DMS153 (cell line): Measurements from ENCODE around the gene SLC15A4.

Source experiments
- DNase-seq: peaks from one replicate; lab custom pipeline; 2025; lab: John Stamatoyannopoulos, UW

SLC15A4 gene

GRCh38 chr12:128794661-128795529 is 28.9 kb downstream of the SLC15A4 start:
- no peak for DNase-seq

DNA sequence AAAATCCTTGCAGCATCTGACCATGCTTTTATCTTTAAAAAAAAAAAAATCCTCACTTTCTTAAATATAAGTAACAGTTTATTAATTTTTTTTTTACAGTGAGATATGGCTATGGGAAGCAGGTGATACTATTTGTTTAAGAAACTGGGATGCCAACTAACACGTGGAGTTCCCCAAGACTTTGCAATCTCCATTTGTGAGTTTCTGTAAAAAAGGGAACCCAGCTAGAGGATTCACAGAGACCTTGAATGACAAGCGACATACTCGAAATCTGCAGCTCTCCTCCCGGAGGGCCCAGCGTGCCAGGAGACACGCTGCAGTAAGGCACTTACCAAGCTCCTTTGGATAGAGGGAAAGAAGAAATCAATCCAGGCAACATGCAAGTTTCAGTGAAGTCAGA is 30.1 kb downstream of the SLC15A4 start:
- no peak for DNase-seq

- DNase-seq, result no peak
Measured at GRCh38 chr12:128792881-128793280, 30.9 kb downstream of the SLC15A4 start.

DNA sequence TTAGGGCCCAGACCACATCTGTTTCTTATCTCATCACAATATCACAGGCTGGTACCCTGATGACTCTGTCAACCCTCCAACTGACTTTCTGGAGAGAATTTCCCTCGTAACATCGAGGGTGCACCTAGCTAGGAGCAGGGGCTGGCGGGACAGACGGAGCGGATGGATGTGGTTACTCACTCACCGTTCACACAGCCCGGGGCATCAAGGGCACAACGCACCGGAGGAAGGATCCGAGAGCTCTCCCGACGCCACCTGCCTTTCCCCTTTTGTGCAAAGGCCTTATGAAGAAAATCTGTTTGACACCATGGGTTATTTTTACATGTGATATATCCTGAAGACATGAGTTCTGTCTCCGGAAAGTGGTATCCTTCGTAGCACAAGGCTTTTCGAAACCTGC is 31.4 kb downstream of the SLC15A4 start:
- DNase-seq, result no peak

DNA sequence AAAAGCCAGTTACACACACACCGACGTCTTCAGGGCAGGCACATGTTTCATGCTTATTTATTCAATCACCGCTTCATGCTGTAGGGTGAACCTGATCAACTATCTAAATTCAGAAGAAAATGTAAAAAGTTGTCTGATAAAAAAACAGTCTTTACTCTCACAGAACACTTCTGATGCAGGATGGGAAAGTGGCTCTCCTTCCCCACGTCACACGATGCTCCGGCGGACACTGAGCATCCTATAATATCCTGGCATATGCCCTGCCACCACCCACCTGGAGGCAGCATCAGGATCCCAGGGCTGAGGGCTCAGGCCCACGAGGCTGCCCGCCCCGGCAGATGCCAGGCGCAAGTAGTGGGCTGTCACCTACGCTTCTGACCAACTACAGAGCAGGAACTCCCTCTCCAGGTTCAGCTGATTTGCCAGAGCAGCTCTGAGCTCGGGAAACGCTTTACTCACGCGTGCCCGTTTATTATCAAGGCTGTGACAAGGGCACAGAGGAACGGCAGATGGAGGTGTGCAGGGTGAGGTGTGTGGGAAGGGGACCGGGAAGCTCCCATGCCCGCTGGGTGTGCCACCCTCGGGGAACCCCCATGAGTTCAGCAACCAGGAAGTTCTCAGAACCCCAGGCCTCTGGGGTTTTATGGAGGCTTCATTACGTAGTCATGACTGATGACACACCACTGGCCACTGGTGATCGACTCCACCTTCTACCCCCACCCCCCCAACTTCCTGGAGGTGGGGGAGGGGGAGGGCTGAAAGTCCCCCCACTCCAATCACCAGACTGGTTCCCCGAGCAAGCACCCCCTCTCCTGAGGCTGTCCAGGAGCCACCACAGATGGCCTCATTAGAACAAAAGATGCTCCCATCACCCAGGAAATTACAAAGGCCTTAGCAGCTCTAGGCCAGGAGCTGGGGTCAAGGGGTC is 32.1 kb downstream of the SLC15A4 start:
- DNase-seq, result no peak

DNA sequence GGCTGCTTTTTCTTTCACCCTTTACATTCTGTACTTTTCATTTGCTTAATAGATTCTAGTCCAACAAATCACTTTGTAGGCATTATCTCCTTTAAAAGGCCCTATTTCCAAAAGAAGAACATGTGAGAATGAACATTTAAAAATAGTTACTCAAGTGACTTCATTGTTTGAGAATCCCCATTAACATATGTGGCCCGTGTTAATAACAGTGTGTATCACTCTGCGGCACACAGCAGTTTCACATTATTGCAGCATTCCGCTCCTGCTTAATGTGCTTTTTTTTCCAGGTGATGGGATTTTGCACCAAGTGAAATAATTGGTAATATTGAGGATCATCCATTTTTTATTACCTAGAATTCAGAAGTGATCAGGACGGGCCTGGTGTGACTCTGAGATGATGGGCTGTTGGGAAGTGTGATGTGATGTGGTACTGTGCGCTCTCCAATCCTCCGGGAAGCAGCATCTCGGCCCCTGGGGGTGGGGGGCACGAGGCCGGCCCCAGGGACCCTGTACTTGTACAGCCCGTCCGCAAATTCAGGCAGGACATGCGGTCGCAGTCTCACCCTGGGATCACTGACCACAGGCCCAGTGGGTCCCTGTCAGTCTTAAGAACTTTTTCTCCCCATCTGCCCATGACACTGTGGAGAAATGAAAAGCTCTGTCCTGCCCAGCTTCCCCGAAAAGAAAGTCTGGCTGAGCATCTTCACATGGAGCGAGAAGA is 32.9 kb downstream of the SLC15A4 start:
- DNase-seq, result no peak

GRCh38 chr12:128790221-128790620 is 33.5 kb downstream of the SLC15A4 start:
- DNase-seq, result no peak

DNA sequence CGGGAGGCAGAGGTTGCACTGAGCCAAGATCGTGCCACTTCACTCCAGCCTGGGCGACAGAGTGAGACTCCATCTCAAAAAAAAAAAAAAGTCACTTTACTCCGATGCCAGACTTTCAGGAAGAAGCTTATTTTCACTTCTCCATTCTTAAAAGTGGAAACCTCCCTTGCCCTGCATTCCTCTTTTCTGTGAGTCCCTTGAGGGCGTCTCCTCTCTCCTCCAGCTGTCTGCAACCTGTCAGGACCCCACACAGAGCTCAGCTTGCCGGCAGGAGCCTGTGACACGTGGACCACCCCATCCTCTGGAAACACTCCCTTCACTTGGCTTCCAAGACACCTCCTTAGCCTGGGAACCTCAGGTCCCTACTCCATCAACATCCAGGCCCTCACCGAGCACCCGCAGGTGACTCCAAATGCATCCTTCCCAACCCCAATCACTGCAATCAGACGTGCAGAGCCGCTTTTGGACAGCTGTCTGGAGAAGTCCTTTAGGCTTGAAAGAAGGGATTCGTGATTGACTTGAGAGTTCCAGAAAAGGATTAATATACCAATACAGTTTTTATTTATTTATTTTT is 34.3 kb downstream of the SLC15A4 start:
- DNase-seq, result no peak

- no peak for DNase-seq
Measured at GRCh38 chr12:128787827-128788226, 35.9 kb downstream of the SLC15A4 start.

GRCh38 chr12:128786741-128787391 is 36.9 kb downstream of the SLC15A4 start:
- no peak for DNase-seq

- DNase-seq, result no peak
Measured at GRCh38 chr12:128784030-128784760, 39.6 kb downstream of the SLC15A4 start.

DNA sequence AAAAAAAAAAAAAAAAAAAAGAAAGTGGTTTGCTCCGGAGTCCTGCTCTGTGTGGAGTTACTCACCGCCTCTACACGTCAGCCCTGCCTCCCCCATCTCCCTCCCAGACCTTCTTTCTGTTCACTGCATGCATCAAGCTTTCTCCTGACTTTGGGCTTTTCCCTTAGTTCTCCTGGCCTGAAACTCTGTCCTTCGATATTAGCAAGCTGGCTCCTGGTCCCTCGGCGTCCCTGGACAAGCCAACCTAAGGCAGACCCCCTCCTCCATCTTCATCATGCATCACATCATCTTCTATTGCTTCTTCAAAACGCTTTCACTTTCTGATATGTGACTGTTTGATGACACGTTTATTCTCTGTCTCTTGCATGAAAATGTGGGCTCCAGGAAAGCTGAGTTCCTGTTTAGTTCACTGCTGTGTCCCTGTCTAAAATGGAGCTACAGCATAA is 40.6 kb downstream of the SLC15A4 start:
- DNase-seq, result no peak

DNA sequence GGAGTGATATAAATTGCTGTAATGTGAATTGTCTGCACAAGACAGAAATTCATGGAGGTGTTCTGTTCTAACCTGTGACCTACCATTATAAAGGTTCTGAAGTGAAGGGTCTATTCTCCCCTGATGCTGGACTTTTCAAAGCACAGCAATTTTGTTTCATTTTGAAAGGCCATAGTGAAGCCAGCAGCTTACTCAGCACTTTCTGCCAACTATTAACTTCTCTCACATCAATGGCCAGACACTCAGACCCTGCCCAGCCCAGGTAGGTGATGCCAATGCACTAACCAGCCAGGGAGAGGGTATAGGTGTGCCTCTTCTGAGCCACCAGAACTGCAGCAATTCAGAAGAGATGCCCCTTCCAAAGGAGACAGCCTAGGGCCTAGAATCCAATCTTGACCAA is 43.9 kb downstream of the SLC15A4 start:
- DNase-seq, result no peak

GRCh38 chr12:128772249-128772648 is 51.5 kb downstream of the SLC15A4 start:
- DNase-seq, result no peak

- DNase-seq, result no peak
Measured at GRCh38 chr12:128771681-128772080, 52.1 kb downstream of the SLC15A4 start.

DNA sequence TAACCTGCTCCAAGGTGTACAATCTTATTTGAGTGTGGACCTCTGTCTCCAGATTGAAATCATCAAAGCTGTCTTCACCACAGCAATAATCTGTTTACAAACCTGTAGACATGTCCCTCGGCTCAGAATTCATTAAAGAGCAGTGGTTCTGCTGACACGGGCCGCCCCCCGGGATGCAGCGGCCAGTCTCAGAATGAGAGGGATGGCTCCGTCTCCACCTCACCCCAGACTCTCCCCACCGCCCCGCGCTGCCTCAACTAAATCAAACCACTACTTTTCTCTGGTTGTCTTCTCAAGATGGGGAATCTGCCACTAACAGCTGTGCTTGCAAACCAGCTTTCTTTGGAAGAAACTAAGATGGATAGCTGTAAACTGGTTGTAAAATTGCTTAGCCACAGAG is 56.2 kb downstream of the SLC15A4 start:
- DNase-seq, result no peak

DNA sequence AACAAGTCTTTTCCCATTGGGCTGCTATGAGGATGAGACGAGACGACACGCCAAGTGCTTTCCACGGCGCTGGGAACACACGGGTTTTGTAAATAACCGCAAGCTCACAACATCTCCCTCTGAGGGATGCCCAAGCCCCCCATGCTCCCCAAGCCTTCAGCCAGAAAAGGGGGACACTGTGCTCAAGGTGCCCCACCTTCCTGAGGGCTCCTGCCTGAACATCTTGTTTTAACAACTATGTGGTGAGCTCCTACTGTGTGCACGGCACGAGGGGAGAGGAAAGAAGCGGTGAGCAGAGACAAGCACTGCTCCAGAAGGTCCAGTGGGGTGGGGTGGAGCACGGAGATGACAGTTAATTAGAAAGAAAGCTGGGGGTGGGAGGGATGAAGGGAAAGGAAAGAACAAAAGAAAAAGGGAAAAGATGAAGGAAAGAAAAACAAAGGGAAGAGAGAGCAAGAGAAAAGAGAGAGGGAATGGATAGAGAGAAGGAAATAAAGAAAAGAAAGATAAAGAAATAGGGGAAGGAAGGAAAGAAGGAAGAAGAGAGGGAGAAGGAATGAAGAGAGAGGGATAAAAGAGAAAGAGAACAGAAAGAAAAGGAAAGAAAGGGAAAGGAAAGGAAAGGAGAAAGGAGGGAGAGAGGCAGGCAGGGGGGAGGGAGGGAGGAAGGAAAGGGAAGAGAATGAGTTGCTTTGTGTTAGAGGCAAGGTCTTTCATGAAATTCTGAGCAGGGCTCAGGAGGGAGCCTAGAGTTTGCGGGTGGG is 56.8 kb downstream of the SLC15A4 start:
- no peak for DNase-seq

- no peak for DNase-seq
Measured at GRCh38 chr12:128763395-128763794, 60.4 kb downstream of the SLC15A4 start.

GRCh38 chr12:128761379-128761790 is 62.4 kb downstream of the SLC15A4 start:
- DNase-seq, result no peak

- DNase-seq, result no peak
Measured at GRCh38 chr12:128755566-128755965, 68.2 kb downstream of the SLC15A4 start.
